ENCODE results near the gene NAA40.

Gene NAA40

GRCh38 chr11:63938479-63939396 is at the start of gene NAA40:
Gene NAA40, plus strand, starts transcription at chr11:63939002. Its CDS starts 95 bp downstream, at chr11:63939097.
- DNase-seq = peak; percentile 94

- no peak for DNase-seq
These were observed 49.5 kb upstream of the NAA40 start for GRCh38 chr11:63889344-63889743.

- no peak for DNase-seq
These were observed 48.4 kb upstream of the NAA40 start for GRCh38 chr11:63890368-63890767.

- DNase-seq = no peak
These were observed 46.6 kb upstream of the NAA40 start for GRCh38 chr11:63892228-63892627.

- no peak for DNase-seq
These were observed 45.4 kb upstream of the NAA40 start for GRCh38 chr11:63893355-63893754.

- no peak for DNase-seq
These were observed 42.7 kb upstream of the NAA40 start for GRCh38 chr11:63896071-63896470.

- no peak for DNase-seq
These were observed 41.2 kb upstream of the NAA40 start for GRCh38 chr11:63897459-63898146.

GRCh38 chr11:63901660-63902059 is 37.1 kb upstream of the NAA40 start:
- DNase-seq = no peak

GRCh38 chr11:63903884-63904283 is 34.9 kb upstream of the NAA40 start:
- DNase-seq = no peak

- DNase-seq = no peak
These were observed 34.1 kb upstream of the NAA40 start for GRCh38 chr11:63904743-63905142.

- DNase-seq = no peak
These were observed 33.6 kb upstream of the NAA40 start for GRCh38 chr11:63905179-63905578.

- no peak for DNase-seq
These were observed 32.7 kb upstream of the NAA40 start for GRCh38 chr11:63906087-63906486.

- no peak for DNase-seq
These were observed 32.2 kb upstream of the NAA40 start for GRCh38 chr11:63906585-63906984.

GRCh38 chr11:63907063-63907462 is 31.7 kb upstream of the NAA40 start:
- no peak for DNase-seq

- DNase-seq = no peak
These were observed 30.8 kb upstream of the NAA40 start for GRCh38 chr11:63907808-63908530.

GRCh38 chr11:63908631-63909401 is 30.0 kb upstream of the NAA40 start:
- DNase-seq = no peak

GRCh38 chr11:63909591-63910506 is 29.0 kb upstream of the NAA40 start:
- DNase-seq = no peak

GRCh38 chr11:63910675-63911074 is 28.1 kb upstream of the NAA40 start:
- DNase-seq = no peak

- DNase-seq = no peak
These were observed 27.4 kb upstream of the NAA40 start for GRCh38 chr11:63911440-63911839.

- DNase-seq = no peak
These were observed 26.9 kb upstream of the NAA40 start for GRCh38 chr11:63911876-63912275.

GRCh38 chr11:63912678-63913077 is 26.1 kb upstream of the NAA40 start:
- no peak for DNase-seq

Measured in NCI-H1048 (cell line).